Uterus (tissue), 4 donors: ENCODE data around the gene MAPK7. TPM values are rescaled to one million over a fixed set of nuclear protein-coding genes. Genes with fewer than 3 reads are reported as not detected.

Source experiments
- DNase-seq, 2 donors: peaks; one replicate each; pipeline ENCODE4 v3.0.0-alpha.2; 2019 to 2020
- H3K27ac ChIP-seq, 2 donors: fragments of 200-600 bp; sonication (generic); 1 replicate in 1 of 2; 2 replicates in 1 of 2; pipeline ENCODE4 v1.5.1; 2016 to 2018
- H3K27me3 ChIP-seq, 2 donors: fragments of 200-600 bp; sonication (generic); one replicate each; pipeline ENCODE4 v1.5.1; 2018 to 2019; ENCODE audit warnings: control low read depth in 1 of 2
- H3K36me3 ChIP-seq, 2 donors: fragments of 200-600 bp; sonication (generic); one replicate each; pipeline ENCODE4 v1.5.1; 2019; ENCODE audit warnings: control low read depth in 1 of 2
- H3K4me1 ChIP-seq, 2 donors: fragments of 200-600 bp; sonication (generic); one replicate each; pipeline ENCODE4 v1.5.1; 2018 to 2019; ENCODE audit warnings: control low read depth in 1 of 2
- H3K4me3 ChIP-seq, 2 donors: fragments of 200-600 bp; sonication (generic); 1 replicate in 1 of 2; 2 replicates in 1 of 2; pipeline ENCODE4 v1.5.1; 2018 to 2019; ENCODE audit warnings: mild to moderate bottlenecking in 1 of 2
- H3K9me3 ChIP-seq, 2 donors: fragments of 200-600 bp; sonication (generic); one replicate each; pipeline ENCODE4 v1.5.1; 2019; ENCODE audit warnings: control low read depth in 1 of 2
- POLR2A ChIP-seq, 2 donors: fragments of 450-650 bp; IDR thresholded peaks; one replicate each; pipeline ENCODE4 v1.6.1; 2016; ENCODE audit warnings: antibody characterized with exemption in 2 of 2, mild to moderate bottlenecking in 1 of 2, moderate library complexity in 1 of 2
- intact Hi-C: fragments of 100-400 bp; cut with DNase I; formaldehyde crosslinking; loops from one replicate; pipeline ENCODE4 v1.15.1; 2023; ENCODE audit warnings: low total_unique reads
- microRNA counts, 2 donors: library from miRNA; unstranded; fragments of <30 nt; microRNA quantifications; one replicate each; lab custom pipeline; 2016 to 2017
- microRNA-seq: library from miRNA; unstranded; fragments of <30 nt; microRNA quantifications from one replicate; pipeline ENCODE4, GENCODE V29; 2016; ENCODE audit warnings: borderline microRNAs expressed, borderline replicate concordance
- small RNA-seq: library from RNA; depleted of rRNA; stranded (forward); fragments of <200 nt; gene quantifications from one replicate; pipeline ENCODE3, GENCODE V24; 2016
- total RNA-seq, 4 donors: library from RNA; depleted of rRNA in 3 of 4; stranded (reverse); fragments of >200 nt in 3 of 4; gene quantifications; one replicate each; pipeline versions ENCODE4 v1.1.0 to v1.2.4, GENCODE V29; 2014 to 2023
- TF ChIP-seq, protein P1 (sequence below), 4 experiments: fragments of 200-600 bp in 2 of 4; fragments of 450-650 bp in 2 of 4; sonication (generic) in 2 of 4; IDR thresholded peaks; one replicate each; pipeline ENCODE4 v1.5.1; 2016 to 2019; ENCODE audit warnings: antibody characterized with exemption in 4 of 4, mild to moderate bottlenecking in 2 of 4, moderate library complexity in 1 of 4
- donor health status: DM: yes; HTN: yes; CAD: no.

MAPK7 gene
- total RNA-seq, 4 donors from 2014 or later, result 3.3 to 72.8 (median 18.3) TPM

DNA sequence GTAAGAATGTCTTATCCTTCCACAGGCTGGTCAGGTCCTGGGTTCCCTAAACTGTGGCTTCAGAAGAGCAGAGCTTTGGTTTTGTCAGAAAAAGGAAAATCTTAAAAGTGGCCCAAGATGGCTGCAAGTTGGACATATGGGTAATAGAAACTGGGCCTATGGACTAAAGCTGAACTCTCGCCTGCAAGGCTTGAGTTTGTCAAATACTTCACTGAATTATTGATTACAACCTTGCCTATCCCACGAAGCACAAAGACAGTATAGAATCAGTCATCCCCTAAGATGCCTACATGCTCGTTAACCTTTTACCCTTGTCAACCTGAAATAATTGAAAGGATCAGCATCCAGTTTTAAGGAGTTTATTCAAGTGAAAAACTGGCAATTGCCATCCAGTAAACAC, 53.4 kb downstream of the MAPK7 start:
- no peak for DNase-seq
- intact Hi-C loops, result no loop called here
- TF ChIP-seq, protein P1, sequence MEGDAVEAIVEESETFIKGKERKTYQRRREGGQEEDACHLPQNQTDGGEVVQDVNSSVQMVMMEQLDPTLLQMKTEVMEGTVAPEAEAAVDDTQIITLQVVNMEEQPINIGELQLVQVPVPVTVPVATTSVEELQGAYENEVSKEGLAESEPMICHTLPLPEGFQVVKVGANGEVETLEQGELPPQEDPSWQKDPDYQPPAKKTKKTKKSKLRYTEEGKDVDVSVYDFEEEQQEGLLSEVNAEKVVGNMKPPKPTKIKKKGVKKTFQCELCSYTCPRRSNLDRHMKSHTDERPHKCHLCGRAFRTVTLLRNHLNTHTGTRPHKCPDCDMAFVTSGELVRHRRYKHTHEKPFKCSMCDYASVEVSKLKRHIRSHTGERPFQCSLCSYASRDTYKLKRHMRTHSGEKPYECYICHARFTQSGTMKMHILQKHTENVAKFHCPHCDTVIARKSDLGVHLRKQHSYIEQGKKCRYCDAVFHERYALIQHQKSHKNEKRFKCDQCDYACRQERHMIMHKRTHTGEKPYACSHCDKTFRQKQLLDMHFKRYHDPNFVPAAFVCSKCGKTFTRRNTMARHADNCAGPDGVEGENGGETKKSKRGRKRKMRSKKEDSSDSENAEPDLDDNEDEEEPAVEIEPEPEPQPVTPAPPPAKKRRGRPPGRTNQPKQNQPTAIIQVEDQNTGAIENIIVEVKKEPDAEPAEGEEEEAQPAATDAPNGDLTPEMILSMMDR (IDR thresholded peaks at IDR 0.05), result no peak
- TF ChIP-seq POLR2A (IDR thresholded peaks at IDR 0.05), result no peak
- Histone ChIP-seq H3K36me3 (no peaks in the 10 kb centered on the region), H3K4me3 (no peak overlapping the region), H3K27me3 (no peaks in the 10 kb centered on the region), H3K4me1 (no peaks in the 10 kb centered on the region), H3K9me3 (no peaks in the 10 kb centered on the region), H3K27ac (no peak overlapping the region)

MicroRNA genes within 50 kb of the gene (microRNA counts, 767-probe panel; counts per million panel counts)
- microRNA hsa-miR-1180 (lab: Ali Mortazavi, UCI), result 3,766 to 5,080 counts per million in 2 donors

Small RNAs within 50 kb of the gene (microRNA-seq; reads per million reads assigned to microRNA genes)
- 483 reads per million, percentile 74 among the genes with 10 or more reads in this experiment for gene MIR1180

Small RNAs within 50 kb of the gene (small RNA-seq; reads per million reads assigned to genes)
- gene MIR1180 (1.4 reads per million, percentile 63 among the genes with 10 or more reads in this experiment), gene RF00537 (not detected)

Other genes with a start within 250 kb of the MAPK7 start
- gene EPN2, start 141.1 kb upstream of the MAPK7 start, total RNA-seq, result 100 to 1,000 TPM in 2 of 4 donors, 10 to 100 TPM in 2; 25.6 to 145 (median 84.1) TPM
- 100 to 1,000 TPM in 1 of 4 donors, 10 to 100 TPM in 2, 1 to 10 TPM in 1; 3.8 to 105 (median 25.6) TPM for gene B9D1, start 15.8 kb upstream of the MAPK7 start, total RNA-seq
- 100 to 1,000 TPM in 2 of 4 donors, 10 to 100 TPM in 2; 81.2 to 149 (median 117) TPM for gene MFAP4, start 8.7 kb downstream of the MAPK7 start, total RNA-seq
- 10 to 100 TPM in 1 of 4 donors, 1 to 10 TPM in 2, under 1 TPM in 1; 0.88 to 14.7 (median 3.7) TPM for gene RNF112, start 32.7 kb downstream of the MAPK7 start, total RNA-seq
- gene SLC47A1, start 155.4 kb downstream of the MAPK7 start, total RNA-seq, result 10 to 100 TPM in 3 of 4 donors, 1 to 10 TPM in 1; 6.2 to 28.5 (median 18.4) TPM